Adrenal gland (tissue), 5 donors: ENCODE results near the gene MARS1.

Source experiments
- POLR2A ChIP-seq, 2 donors: fragments of 450-650 bp; IDR thresholded peaks; one replicate each; pipeline ENCODE4 v1.6.1; 2017; ENCODE audit warnings: antibody characterized with exemption in 2 of 2, mild to moderate bottlenecking in 2 of 2, moderate library complexity in 1 of 2
- TF ChIP-seq, protein P1 (sequence below), 6 experiments: fragments of 450-650 bp in 4 of 6; fragments of 200-600 bp in 2 of 6; sonication (generic) in 1 of 6; IDR thresholded peaks; 1 replicate in 5 of 6; 2 replicates in 1 of 6; pipeline versions ENCODE4 v1.5.1 to v1.8.0; 2016 to 2021; ENCODE audit warnings: antibody characterized with exemption in 6 of 6, mild to moderate bottlenecking in 2 of 6, moderate library complexity in 1 of 6
- donor health status: DM: no; HTN: no; CAD: no.

DNA sequence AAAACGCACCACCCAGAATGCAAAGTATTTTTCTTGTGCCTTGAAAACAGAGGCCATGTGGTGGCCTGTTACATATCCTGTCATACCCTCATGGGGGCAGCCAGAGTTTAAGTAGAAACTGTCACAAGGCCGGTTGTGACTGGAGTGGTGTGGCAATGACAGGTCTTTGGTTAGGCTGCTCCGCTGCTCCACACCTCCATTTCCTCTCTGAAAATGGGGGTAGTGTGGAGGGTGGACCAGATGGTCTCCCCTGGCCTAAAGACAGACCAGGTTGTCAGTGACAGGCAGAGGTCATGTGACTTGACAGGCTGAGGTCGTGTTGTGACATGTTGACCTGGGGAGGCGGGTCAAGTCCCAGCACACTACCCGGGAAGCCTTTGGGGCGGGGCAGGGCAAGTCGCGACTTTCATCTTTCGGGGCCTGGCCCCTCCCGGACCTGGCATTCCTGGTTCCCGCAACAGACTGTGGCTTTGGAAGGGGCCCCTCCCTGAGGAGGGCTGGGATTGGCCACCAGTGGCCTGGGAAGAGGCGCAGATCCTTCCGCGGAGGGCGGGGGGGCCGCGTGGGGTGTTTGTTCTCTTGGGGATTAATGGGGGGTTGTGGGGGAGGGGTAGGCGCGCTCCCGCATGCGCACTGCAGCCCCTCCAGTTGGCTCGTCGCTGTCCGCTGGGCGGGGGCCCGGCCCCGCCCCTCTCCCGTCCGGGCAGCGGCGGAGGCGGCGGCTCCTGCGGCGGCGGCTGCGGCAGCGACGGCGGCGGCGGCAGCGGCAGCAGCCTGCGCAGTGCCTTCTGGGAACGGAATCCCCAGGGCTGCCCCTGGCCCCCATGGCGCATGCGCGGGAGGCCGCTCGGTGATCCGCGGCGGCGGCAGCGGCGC lies 34.4 kb downstream of the MARS1 start, which contains the start of gene MBD6:
- TF ChIP-seq, protein P1, sequence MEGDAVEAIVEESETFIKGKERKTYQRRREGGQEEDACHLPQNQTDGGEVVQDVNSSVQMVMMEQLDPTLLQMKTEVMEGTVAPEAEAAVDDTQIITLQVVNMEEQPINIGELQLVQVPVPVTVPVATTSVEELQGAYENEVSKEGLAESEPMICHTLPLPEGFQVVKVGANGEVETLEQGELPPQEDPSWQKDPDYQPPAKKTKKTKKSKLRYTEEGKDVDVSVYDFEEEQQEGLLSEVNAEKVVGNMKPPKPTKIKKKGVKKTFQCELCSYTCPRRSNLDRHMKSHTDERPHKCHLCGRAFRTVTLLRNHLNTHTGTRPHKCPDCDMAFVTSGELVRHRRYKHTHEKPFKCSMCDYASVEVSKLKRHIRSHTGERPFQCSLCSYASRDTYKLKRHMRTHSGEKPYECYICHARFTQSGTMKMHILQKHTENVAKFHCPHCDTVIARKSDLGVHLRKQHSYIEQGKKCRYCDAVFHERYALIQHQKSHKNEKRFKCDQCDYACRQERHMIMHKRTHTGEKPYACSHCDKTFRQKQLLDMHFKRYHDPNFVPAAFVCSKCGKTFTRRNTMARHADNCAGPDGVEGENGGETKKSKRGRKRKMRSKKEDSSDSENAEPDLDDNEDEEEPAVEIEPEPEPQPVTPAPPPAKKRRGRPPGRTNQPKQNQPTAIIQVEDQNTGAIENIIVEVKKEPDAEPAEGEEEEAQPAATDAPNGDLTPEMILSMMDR (IDR thresholded peaks at IDR 0.05): no peak
- peak; percentile 33 to 51 for TF ChIP-seq POLR2A (IDR thresholded peaks at IDR 0.05)
